Measurements from ENCODE around the gene NT5DC2.

NT5DC2 gene

GRCh38 chr3:52533623-52534280 is at the start of gene NT5DC2:
TSS of gene NT5DC2 (minus strand) at chr3:52533857. CDS start at chr3:52533737, 120 bp downstream.
- no peak for DNase-seq

- no peak for DNase-seq
Observed at GRCh38 chr3:52574056-52574965, 40.7 kb upstream of the NT5DC2 start.

GRCh38 chr3:52572221-52572620 is 38.6 kb upstream of the NT5DC2 start:
- no peak for DNase-seq

- no peak for DNase-seq
Observed at GRCh38 chr3:52570076-52570475, 36.4 kb upstream of the NT5DC2 start.

- no peak for DNase-seq
Observed at GRCh38 chr3:52568069-52568468, 34.4 kb upstream of the NT5DC2 start.

GRCh38 chr3:52563984-52564383 is 30.3 kb upstream of the NT5DC2 start:
- DNase-seq: no peak

- no peak for DNase-seq
Observed at GRCh38 chr3:52561028-52561747, 27.5 kb upstream of the NT5DC2 start.

- no peak for DNase-seq
Observed at GRCh38 chr3:52558436-52558835, 24.8 kb upstream of the NT5DC2 start.

GRCh38 chr3:52557011-52557960 is 23.6 kb upstream of the NT5DC2 start:
- DNase-seq: no peak

- DNase-seq: no peak
Observed at GRCh38 chr3:52555056-52555455, 21.4 kb upstream of the NT5DC2 start.

GRCh38 chr3:52554026-52554755 is 20.5 kb upstream of the NT5DC2 start:
- no peak for DNase-seq

- DNase-seq: no peak
Observed at GRCh38 chr3:52552089-52552488, 18.4 kb upstream of the NT5DC2 start.

GRCh38 chr3:52551118-52551517 is 17.5 kb upstream of the NT5DC2 start:
- no peak for DNase-seq

GRCh38 chr3:52547143-52547542 is 13.5 kb upstream of the NT5DC2 start:
- no peak for DNase-seq

GRCh38 chr3:52546111-52546901 is 12.6 kb upstream of the NT5DC2 start:
- no peak for DNase-seq

- DNase-seq: no peak
Observed at GRCh38 chr3:52544937-52545336, 11.3 kb upstream of the NT5DC2 start.

- DNase-seq: no peak
Observed at GRCh38 chr3:52541050-52541449, 7.4 kb upstream of the NT5DC2 start.

- no peak for DNase-seq
Observed at GRCh38 chr3:52539010-52539653, 5.5 kb upstream of the NT5DC2 start.

- DNase-seq: no peak
Observed at GRCh38 chr3:52537726-52538421, 4.2 kb upstream of the NT5DC2 start.

Measured in NCI-H2029 treated with DMSO at 0.1 percent for 48 hours (cell line).